Inflammatory macrophage treated with lipopolysaccharide for 4 hours (primary cell): ENCODE measurements around the gene RAB11FIP3.
"Not testable (repeated sequence)": the region's sequence is repeated elsewhere in the genome, so short reads cannot be mapped to it uniquely, and the experiment has no call there.

Source experiments
- DNase-seq: peaks from one replicate; pipeline ENCODE4 v3.0.0-alpha.2; 2020

The RAB11FIP3 gene

DNA sequence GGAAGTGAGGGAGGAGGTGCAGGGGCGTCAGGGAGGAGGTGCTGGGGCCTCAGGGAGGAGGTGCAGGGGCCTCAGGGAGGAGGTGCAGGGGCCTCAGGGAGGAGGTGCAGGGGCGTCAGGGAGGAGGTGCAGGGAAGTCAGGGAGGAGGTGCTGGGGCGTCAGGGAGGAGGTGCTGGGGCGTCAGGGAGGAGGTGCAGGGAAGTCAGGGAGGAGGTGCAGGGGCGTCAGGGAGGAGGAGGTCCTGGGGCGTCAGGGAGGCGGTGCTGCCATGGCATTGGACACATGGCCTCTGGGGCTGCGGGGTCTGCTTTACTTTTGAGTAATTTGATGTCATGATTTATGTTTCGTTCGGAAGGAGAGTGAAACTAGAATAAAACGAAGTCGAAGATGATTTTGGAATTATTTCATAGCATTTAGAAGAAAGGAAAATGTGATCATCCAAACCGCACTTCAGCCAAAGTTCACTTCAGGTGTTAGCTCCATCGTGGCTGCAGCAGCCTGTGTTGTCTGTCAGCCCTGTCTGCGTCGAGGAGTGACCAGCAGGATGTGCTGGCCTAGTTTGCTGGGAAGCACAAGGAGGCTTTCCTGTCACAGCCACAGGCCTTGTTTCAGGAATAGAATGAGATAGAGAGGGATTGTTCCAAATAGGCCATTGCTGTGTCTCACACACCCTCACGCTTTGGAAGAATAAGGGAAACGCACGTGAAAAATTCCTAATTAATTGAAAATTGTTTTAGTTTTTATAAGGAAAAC lies 42.8 kb downstream of the RAB11FIP3 start:
- DNase-seq, result no peak

DNA sequence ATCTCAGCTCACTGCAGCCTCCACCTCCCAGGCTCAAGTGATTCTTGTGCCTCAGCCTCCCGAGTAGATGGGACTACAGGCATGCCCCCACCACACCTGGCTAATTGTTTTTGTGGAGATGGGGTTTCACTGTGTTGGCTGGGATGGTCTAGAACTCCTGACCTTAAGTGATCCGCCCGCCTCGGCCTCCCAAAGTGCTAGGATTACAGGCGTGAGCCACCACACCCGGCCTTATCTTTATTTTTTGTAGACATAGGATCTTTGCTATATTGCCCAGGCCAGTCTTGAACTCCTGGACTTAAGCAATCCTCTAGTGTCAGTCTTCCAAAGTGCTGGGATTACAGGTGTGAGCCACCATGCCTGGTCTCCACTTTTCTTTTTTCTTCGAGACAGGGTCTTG lies 44.0 kb downstream of the RAB11FIP3 start:
- DNase-seq, result not testable (repeated sequence)

DNA sequence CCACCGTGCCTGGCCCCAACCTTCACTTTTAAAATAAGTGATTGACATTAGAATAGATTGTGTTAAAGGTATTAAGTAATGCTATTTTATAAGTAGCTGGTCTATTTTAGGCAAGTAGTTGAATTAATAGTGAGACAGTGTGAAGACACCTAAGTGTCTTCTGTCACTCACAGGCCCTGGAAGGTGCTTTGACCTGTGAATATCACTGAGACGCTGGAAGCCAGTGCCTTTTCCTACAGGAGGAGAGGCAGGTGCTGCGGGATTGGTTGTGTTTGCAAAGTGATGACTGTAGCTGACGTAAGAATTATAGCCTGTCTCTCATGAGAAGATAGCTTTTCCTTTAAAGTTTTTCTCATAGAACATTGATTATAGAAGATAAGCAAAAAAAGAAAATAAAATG lies 45.0 kb downstream of the RAB11FIP3 start:
- no peak for DNase-seq

DNA sequence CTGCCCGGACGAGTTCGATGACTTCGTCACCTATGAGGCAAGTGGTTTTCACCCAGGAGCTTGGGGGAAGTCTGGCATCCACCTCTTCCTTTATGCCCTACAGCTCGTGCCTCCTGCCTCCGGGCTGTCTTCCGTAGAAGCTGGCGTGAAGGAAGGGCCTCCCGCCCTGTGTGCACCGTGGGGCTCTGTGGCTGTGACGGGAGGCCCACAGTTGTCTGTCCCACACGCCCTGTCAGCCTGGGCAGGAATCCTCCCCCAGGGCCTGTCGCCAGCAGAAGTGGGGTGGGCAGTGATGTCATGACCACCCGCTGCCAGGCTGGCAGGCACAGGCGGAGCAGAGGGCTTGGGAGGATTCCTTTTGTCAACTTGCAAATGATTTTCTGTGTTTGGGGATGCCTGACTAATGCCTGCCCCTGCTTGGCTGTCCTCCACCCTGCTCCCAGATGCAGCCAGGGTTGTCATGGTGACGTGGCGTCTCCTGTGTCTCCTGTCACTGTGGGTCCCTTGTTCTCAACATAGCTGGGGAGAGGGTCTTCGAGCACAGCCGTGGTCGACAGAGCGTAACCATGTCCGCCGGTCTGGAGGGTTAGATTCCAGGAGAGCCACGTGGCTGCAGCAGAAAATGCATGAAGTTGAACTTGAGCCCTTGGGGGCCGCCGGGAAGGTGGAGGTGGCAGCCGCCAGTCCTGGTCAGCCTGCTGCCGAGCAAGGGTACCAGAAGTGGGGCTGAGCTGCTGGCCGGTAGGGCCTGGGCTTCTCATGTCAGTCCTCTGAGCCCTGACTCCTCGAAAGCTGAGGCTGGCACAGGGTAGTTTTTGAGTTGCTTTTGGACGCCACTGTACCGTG lies 46.1 kb downstream of the RAB11FIP3 start:
- DNase-seq, result no peak

DNA sequence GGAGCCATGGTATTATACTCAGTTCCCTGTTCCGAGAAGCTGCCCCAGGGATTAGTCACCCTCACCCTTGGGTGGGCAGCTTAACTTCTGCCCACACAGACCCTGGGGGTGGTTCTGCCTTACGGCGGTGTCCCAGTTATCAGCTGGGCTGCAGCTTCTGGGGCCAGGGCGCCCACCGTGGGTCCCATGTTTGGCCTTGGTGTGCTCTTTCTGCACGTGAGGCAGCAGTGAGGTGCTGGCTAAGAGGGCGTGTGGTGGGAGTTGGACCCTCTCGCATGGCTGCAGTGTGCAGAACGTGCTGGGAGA lies 46.7 kb downstream of the RAB11FIP3 start:
- no peak for DNase-seq

DNA sequence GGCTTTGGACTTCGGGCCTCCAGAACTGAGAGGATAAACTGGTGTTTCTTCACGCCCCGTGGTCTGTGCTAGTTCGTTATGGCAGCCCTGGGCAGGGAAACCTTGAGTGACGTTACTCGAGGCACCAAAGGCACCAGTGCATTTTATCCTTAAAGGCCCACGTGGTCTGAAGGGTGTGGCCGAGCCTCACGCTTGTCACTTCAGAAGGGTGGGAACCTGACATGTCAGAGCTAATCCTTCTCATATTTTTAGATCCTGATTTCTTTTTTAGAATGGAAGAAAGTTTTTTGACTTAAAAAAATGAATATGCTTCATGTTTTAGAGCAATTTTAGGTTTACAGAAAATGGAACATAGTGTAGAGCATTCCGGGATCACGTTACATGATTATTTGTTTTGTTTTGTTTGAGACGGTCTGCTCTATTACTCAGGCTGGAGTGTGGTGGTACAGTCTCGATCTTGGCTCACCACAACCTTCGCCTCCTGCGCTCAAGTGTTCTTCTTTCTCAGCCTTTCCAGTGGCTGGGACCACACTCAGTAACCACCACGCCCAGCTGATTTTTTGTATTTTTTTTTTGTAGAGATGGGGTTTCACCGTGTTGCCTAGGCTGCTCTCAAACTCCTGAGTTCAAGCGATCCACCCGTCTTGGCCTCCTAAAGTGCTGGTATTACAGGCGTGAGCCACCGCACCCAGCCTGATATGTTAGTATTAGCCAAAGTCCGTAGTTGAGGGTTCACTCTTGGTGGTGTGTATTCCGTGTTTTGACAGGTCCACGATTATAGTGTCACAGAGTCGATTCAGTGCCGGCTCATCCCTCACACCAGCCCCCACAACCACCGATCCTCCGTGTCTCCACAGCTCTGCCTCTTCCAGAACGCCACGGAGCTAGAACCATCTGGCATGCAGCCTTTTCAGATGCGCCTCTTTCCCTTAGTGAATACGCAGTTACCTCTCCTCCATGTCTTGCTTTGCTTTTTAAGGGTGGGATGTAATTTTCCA lies 47.9 kb downstream of the RAB11FIP3 start:
- DNase-seq, result no peak

DNA sequence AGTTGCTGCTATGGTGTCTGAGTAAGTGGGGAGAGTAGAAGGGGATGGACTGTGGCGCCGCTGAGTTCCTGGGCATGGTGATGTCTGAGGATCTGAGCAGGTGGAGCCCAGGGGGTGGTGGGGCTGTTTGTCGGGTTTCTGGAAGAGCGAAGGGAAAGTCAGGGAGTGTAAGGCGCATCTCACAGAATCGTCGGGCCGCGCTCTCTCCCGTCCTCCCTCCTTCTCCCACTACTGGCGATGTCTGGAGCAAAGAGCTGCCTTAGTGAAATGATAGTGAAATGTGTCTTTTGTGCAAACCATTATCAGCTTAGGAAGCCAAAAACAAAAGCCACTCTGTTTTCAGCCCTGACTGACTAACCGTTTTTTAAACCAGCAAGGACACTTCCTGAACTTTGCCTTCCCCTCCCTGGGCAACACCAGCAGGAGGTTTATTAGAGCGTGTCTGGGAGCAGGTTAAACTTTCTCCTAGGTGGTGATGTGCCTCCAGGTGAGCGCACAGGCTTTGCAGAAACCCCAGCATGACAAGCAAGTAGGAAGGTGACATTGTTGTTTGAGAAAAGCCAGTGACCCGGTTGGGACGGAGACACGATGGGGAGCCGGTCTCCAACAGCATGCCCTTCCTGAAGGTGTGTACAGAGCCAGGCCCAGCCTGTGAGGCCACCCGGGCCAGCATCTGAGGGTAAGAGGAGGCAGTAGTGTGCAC lies 49.1 kb downstream of the RAB11FIP3 start:
- DNase-seq, result no peak

DNA sequence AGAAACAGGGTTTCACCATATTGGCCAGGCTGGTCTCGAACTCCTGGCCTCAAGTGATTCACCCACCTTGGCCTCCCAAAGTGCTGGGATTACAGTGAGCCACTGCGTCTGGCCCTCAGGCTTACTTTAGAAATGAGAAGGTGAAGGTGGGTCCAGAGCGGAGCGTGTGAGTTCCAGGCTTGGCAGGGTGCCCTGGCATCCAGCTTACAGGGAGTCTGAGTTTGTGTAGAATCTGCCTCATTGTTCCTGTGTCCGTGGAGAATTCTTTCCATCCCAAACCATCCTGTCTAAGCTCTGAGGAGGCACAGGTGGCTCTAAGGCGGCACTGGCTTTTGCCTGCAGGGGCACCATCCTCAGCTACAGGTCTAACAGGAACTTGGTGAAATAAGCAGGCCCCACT lies 50.6 kb downstream of the RAB11FIP3 start:
- DNase-seq, result no peak

DNA sequence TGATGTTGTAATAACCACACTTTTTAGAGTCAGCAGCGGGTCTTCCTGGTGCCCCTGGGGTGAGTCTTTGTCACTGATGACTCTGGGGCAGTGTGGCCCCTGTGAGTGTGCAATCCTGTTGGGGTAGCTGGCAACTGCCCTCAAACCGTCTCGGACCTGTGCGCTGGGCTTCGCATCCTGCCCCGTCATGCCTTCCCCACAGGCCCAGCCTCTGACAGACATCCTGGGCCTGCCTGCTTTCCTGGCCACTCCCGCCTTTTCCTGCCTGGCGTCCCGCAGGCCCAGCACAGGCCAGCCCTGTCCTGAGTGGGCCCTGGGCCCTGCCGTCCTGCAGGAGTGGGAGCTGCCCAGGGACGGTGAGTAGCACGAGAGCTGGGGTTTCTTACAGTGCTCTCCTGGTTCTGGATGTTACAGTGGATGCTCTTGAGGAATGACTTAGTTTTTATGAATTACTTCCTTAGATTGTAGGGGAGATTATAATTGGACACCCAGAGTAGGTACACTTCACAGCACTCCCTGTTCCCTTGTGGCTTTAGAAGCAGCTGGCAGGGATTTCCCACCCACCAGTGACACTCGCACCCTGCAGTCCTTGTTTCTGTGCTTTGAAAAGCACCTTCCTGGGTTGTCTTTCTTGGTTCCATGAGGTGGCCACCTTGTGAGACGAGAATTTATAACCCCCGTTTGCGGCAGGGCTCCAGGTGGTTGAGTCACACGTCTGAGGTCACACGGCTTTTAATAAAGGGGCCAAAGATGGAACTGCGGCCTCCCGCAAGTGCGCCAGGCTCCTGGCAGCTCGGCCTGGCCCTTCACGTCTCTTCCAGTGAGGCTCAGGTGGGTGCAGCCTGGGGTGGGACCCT lies 52.1 kb downstream of the RAB11FIP3 start:
- no peak for DNase-seq

DNA sequence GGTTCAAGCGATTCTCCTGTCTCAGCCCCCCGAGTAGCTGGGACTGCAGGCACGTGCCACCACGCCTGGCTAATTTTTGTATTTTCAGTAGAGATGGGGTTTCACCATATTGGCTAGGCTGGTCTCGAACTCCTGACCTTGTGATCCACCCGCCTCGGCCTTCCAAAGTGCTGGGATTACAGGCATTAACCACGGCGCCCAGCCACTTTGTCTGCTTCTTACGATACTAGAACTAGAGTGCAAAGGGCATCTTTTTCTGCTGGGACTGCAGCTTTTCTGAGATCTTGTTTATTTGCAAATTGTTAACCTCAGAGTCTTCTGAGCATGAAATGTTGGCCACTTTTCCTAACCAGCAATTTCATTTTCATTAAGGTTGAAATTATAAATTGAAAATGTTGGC lies 52.8 kb downstream of the RAB11FIP3 start:
- DNase-seq, result not testable (repeated sequence)

DNA sequence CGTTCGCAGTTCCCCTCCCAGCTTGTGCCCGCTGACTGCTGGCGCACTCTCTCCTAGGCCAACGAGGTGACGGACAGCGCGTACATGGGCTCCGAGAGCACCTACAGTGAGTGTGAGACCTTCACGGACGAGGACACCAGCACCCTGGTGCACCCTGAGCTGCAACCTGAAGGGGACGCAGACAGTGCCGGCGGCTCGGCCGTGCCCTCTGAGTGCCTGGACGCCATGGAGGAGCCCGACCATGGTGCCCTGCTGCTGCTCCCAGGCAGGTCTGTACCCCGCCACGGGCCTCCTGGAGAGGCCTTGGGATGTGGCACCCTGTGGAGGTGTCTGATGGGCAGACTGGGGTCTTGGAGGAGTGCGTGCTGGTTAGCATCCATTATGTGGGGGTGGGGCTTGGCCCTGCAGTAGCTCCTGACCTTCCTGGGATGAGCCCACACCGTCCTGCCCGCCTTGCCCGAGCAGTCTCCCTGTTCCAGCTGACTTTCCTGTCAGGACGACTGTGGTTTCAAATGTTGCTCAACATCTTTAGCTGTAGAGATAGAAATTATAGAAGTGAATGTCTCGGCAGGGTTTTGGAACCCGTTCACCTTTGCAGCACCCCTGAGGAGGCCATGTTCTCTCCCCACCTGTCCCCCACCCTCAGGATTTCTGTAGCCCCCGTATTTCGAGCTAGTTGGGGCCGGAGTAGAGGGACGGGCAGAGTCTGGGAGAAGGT lies 57.2 kb downstream of the RAB11FIP3 start:
- DNase-seq, result no peak

DNA sequence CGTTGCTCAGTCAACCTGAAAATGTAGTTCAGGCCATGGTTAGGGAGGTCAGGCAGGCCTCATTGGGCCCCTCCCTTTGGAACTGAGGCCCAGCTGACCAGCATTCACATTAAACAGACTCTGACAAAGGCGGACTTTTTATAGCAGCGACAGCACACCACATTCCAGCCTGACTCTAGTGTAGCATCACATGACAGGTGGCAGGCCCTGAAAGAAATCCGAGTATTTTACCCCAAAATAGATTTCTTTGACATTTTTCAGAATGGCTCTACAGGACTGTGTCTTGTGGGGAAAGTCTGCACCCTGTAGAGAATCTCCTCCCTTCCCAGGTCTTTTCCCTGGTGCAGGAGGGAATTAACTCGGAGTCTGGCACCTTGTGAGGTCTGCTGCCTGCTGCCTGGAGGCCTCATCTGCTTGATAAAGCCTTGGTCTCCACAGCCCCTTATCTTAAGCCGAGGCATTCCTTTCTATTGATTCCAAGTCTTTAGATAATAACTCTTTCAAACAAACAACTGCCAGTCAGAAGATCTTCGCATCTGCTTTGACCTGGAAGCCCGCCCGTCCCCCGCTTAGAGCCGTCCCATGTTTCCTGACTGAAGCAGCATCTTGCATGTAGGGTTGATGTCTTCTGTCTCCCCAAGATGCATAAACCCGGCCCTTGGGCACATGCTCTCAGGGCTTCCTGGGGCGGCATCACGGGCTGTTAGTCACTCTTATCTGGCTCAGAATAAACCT lies 58.1 kb downstream of the RAB11FIP3 start:
- DNase-seq, result no peak

DNA sequence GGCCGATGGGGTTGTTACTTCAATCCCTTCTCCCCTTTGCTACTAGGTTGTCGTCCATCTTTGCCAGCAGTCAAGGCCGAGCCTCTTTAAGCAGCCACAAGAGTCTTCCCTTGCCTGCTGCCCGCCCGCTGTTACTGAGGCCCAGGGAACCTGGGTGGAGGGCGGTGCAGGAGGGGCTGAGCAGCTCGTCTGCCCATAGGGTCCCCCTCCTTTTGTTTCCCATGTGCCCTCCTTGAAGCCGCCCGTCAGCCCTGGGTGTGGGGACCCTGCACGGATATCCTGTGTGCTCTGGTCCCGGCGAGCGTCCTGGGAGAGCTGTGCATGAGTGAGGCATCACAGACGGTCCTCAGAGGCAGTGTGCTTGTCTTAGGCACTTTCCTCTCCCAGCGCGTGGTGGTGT lies 64.2 kb downstream of the RAB11FIP3 start:
- no peak for DNase-seq

DNA sequence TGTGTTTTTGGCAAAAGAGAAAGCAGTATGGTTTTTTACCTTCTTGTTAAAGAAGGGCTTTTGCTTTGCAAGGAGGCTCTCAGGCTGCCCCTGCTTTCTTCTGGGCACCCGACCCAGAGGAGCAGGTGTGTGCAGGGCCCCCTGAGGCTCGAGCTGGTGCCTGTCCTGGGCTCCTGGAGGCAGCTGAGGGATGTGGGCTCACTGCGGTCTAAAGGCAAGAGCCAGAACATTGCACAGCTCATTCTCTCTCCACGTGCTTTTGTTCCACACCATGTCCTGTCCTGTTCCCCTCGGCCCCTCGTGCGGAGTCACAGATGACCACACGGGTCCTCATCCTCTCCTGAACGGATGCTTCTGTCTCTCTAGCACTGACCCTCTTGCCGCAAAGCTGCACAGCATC lies 65.3 kb downstream of the RAB11FIP3 start:
- no peak for DNase-seq

DNA sequence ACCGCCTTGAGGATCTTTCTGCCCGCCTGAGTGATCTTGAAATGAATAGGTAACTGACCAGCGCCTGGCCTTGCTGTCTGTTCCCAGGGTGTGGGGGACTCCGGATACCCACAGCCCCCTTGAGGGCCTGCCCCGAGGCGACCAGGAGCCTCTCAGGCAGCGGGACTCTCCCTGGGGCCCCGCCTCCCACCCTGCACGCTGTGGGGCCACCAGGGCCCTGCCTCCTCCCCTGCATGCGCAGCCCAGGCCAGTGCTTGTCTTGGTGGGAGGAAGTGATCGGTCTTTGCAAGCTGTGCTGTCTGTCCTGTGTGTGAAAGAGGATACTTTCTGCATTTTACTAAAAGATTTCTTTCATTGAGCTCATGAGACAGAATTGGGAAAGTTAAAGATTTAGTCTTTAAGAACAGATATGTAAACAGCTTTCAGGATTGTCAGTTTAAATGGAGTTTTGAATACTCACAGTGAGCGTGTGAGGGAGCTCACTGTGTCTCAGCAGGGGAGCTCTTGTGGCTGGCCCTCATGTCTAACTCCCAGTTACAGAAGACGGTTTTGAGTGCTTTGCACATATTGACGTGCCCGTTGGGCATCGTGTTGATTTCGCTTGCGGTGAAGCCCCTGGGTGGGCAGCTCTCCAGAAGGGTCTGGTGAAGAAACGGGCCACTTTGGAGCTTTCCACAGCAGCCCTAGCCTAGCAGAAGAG lies 65.9 kb downstream of the RAB11FIP3 start:
- no peak for DNase-seq

DNA sequence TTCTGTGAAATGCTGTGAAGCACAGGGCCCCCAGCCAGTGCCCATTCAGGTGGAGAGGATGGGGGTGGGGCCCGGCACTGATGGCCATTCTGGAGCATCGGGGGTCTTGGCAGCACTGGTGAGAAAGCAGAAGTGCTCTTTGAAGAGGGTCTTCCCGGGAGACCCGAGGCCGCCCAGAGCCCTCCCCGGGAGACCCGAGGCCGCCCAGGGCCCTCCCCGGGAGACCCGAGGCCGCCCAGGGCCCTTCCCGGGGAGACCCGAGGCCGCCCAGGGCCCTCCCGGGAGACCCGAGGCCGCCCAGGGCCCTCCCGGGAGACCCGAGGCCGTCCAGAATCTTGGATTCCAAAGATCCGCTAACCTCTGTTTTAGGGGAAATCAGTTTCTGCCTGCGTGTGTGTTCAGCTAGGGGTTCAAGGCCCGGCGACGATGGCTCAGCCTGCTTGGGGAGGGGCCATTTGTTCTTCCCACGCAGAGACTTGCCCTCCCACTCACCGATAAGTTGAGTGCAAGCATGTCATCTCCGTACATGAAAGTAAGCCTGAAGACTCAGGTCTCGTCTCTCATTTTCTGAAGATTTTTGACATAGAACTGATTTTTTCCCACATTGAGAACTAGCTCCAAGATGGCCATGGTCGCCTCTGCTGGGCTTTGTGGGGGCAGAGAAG lies 66.9 kb downstream of the RAB11FIP3 start:
- no peak for DNase-seq

DNA sequence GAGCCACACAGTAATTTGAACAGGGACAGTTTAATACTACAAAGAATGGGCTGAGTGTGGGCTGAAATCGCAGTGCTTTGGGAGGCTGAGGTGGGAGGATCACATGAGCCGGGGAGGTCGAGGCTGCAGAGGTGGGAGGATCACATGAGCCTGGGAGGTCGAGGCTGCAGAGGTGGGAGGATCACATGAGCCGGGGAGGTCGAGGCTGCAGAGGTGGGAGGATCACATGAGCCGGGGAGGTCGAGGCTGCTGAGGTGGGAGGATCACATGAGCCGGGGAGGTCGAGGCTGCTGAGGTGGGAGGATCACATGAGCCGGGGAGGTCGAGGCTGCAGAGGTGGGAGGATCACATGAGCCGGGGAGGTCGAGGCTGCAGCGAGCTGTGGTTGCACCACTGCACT lies 69.2 kb downstream of the RAB11FIP3 start:
- DNase-seq, result not testable (repeated sequence)

DNA sequence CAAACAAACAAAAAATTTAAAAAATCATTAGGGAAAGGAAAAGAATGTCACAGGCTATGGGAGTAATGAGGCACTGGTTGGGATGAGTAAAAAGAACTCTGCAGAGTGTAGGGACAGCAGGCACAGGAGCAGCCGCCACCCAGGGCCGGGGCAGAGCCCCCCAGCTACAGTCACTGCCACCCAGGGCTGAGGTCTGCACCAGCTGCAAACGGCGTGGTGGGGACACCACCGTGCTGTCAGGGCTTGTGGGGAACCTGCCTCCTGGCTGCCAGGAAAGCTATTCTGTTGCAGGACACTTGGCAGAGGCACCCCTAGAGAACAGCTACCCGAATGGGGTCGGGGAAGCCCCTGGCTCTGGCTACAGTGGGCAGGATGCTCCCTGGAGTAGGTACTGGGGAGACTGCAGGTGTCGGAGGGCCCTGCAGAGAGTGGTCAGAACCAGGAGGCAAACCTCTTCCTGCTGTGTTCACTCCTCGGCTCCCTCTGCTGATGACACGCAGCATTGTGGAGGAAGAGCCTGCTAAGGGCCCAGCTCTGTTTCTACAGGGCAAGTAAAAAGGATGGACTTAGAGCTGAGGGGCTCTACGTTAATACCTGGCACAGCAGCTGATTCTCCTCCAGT lies 69.8 kb downstream of the RAB11FIP3 start:
- DNase-seq, result peak; percentile 15
